AG04450 (cell line): ENCODE data around the gene HTT-AS. TPM values are rescaled to one million over a fixed set of nuclear protein-coding genes. Genes with fewer than 3 reads are reported as not detected.

Source experiments
- CTCF ChIA-PET: fragments of 300-600, 350-600 bp; formaldehyde crosslinking; extraction: SDS; loops from one replicate; lab custom pipeline; 2022; ENCODE audit warnings: antibody characterized with exemption, inconsistent platforms; lab: Charles Lee
- POLR2A ChIA-PET: fragments of 350-600 bp; formaldehyde crosslinking; extraction: SDS; loops from one replicate; lab custom pipeline; 2021; ENCODE audit warnings: antibody characterized with exemption, inconsistent platforms; lab: Yijun Ruan, JAX
- DNase-seq: peaks from one replicate; pipeline ENCODE4 v3.0.0-alpha.2; 2011; ENCODE audit warnings: low read depth, low spot score
- H3K27ac ChIP-seq: one replicate; pipeline ENCODE4 v1.5.1; 2012; ENCODE audit warnings: low read depth, low read length, control low read depth
- H3K27me3 ChIP-seq: one replicate; pipeline ENCODE4 v1.6.0; 2012; ENCODE audit warnings: low read length; ENCODE audit not compliant: control insufficient read depth, insufficient read depth
- H3K4me3 ChIP-seq: 2 replicates; pipeline ENCODE4 v1.5.1; 2011; ENCODE audit warnings: mild to moderate bottlenecking, low read depth, low read length, control low read depth
- H3K9me3 ChIP-seq: 2 replicates; pipeline ENCODE4 v1.5.1; 2012; ENCODE audit warnings: low read length; ENCODE audit not compliant: control insufficient read depth, insufficient read depth
- CTCF ChIP-seq: IDR thresholded peaks from 2 replicates; pipeline ENCODE4 v1.5.1; 2011; ENCODE audit warnings: low read depth, low read length, control low read depth, inconsistent platforms
- polyA plus RNA-seq: library from polyadenylated mRNA; depleted of rRNA; stranded (reverse); fragments of >200 nt; gene quantifications from 2 replicates; pipeline ENCODE4 v1.2.3, GENCODE V29; 2011

HTT-AS gene
- polyA plus RNA-seq, 1 experiment: not detected

- no peaks in the 10 kb centered on the region; the same call in 1 of the 2 replicates for H3K9me3 ChIP-seq
- peaks cover 25% of the 10 kb centered on the region for H3K27me3 ChIP-seq
- no peak overlapping the region for H3K27ac ChIP-seq
- H3K4me3 ChIP-seq: no peak overlapping the region
- DNase-seq: no peak
- POLR2A ChIA-PET: no interaction called here
- CTCF ChIA-PET: interaction anchor here (0.6 to 1.3 kb wide), 2 partner anchors 12 to 643 kb away, joined by 3 to 4 read pairs; no protein-coding TSS in a partner anchor
- TF ChIP-seq CTCF: no peak
These were observed 39.1 kb downstream of the HTT-AS start for GRCh38 chr4:3035249-3035648.

GRCh38 chr4:3034231-3034630 lies 40.1 kb downstream of the HTT-AS start:
- ChIA-PET POLR2A (no interaction called here), CTCF (interaction anchor here (1.3 kb wide), 1 partner anchor 13 kb away, joined by 4 read pairs; no protein-coding TSS in a partner anchor)
- Histone ChIP-seq H3K27me3 (peaks cover 25% of the 10 kb centered on the region), H3K27ac (no peak overlapping the region), H3K4me3 (no peak overlapping the region), H3K9me3 (no peaks in the 10 kb centered on the region; the same call in 1 of the 2 replicates)
- no peak for DNase-seq
- no peak for TF ChIP-seq CTCF

GRCh38 chr4:3031357-3032082 lies 42.8 kb downstream of the HTT-AS start:
- no peak overlapping the region for H3K27ac ChIP-seq
- TF ChIP-seq CTCF: no peak
- no peaks in the 10 kb centered on the region; the same call in 1 of the 2 replicates for H3K9me3 ChIP-seq
- peaks cover 22% of the 10 kb centered on the region for H3K27me3 ChIP-seq
- CTCF ChIA-PET: interaction anchor here (1.4 kb wide), 1 partner anchor 53 kb away, joined by 6 read pairs; no protein-coding TSS in a partner anchor
- no peak overlapping the region for H3K4me3 ChIP-seq
- no peak for DNase-seq
- POLR2A ChIA-PET: interaction anchor here (0.5 kb wide), 1 partner anchor 495 kb away, joined by 3 read pairs; no protein-coding TSS in a partner anchor

- DNase-seq: no peak
- no peak overlapping the region for H3K4me3 ChIP-seq
- no peak for TF ChIP-seq CTCF
- peaks cover 20% of the 10 kb centered on the region for H3K27me3 ChIP-seq
- H3K9me3 ChIP-seq: no peaks in the 10 kb centered on the region; the same call in 1 of the 2 replicates
- POLR2A ChIA-PET: no interaction called here
- H3K27ac ChIP-seq: no peak overlapping the region
- CTCF ChIA-PET: no interaction called here
These were observed 43.6 kb downstream of the HTT-AS start for GRCh38 chr4:3030566-3031356.
